Spleen (tissue), 11 donors: ENCODE results near the gene AMHR2. TPM values are rescaled to one million over a fixed set of nuclear protein-coding genes. Genes with fewer than 3 reads are reported as not detected.

Source experiments
- DNase-seq: peaks from one replicate; pipeline ENCODE4 v3.0.0-alpha.2; 2020
- H3K27ac ChIP-seq, 8 donors: fragments of 200-600 bp; sonication (generic) in 7 of 8; 1 replicate in 4 of 8; 2 replicates in 4 of 8; pipeline versions ENCODE4 v1.5.0 to v1.8.0; 2016 to 2021; ENCODE audit warnings: inconsistent platforms in 4 of 8, mild to moderate bottlenecking in 4 of 8, moderate library complexity in 1 of 8
- H3K27me3 ChIP-seq, 7 donors: fragments of 200-600 bp; sonication (generic) in 6 of 7; replicated peaks in 1 of 7; 1 replicate in 4 of 7; 2 replicates in 3 of 7; pipeline versions ENCODE4 v1.5.0 to v1.8.0; 2016 to 2021; ENCODE audit warnings: inconsistent platforms in 3 of 7, mild to moderate bottlenecking in 1 of 7
- H3K36me3 ChIP-seq, 6 donors: fragments of 200-600 bp; sonication (generic) in 5 of 6; 1 replicate in 4 of 6; 2 replicates in 2 of 6; pipeline versions ENCODE4 v1.5.0 to v1.8.0; 2016 to 2021; ENCODE audit warnings: inconsistent platforms in 2 of 6
- H3K4me1 ChIP-seq, 6 donors: fragments of 200-600 bp; sonication (generic) in 5 of 6; 1 replicate in 3 of 6; 2 replicates in 3 of 6; pipeline versions ENCODE4 v1.5.0 to v1.8.0; 2016 to 2021; ENCODE audit warnings: inconsistent platforms in 3 of 6
- H3K4me3 ChIP-seq, 8 donors: fragments of 200-600 bp; sonication (generic) in 7 of 8; 1 replicate in 4 of 8; 2 replicates in 4 of 8; pipeline versions ENCODE4 v1.5.0 to v1.8.0; 2016 to 2021; ENCODE audit warnings: inconsistent platforms in 4 of 8, mild to moderate bottlenecking in 4 of 8, moderate library complexity in 2 of 8
- H3K9me3 ChIP-seq, 8 donors: fragments of 200-600 bp; sonication (generic) in 7 of 8; 1 replicate in 4 of 8; 2 replicates in 4 of 8; pipeline versions ENCODE4 v1.5.0 to v1.8.0; 2016 to 2021; ENCODE audit warnings: inconsistent platforms in 4 of 8
- CTCF ChIP-seq, 11 experiments: fragments of 200-600 bp in 7 of 11; fragments of 450-650 bp in 4 of 11; sonication (generic) in 4 of 11; IDR thresholded peaks in 8 of 11; conservative IDR thresholded peaks in 3 of 11; 1 replicate in 7 of 11; 2 replicates in 4 of 11; pipeline versions ENCODE4 v1.4.0 to v1.8.0; 2016 to 2021; ENCODE audit warnings: antibody characterized with exemption in 11 of 11, inconsistent platforms in 4 of 11, mild to moderate bottlenecking in 1 of 11
- POLR2A ChIP-seq, 3 donors: fragments of 450-650 bp; IDR thresholded peaks; one replicate each; pipeline ENCODE4 v1.5.1; 2017; ENCODE audit warnings: antibody characterized with exemption in 3 of 3, mild to moderate bottlenecking in 1 of 3
- POLR2AphosphoS5 ChIP-seq, 3 donors: sonication (generic); formaldehyde crosslinking; IDR thresholded peaks; one replicate each; pipeline ENCODE4 v1.5.1; 2017; ENCODE audit warnings: antibody characterized with exemption in 3 of 3
- WGBS, 5 donors: extraction: QIAGEN DNeasy Blood & Tissue Kit in 3 of 5; methylation state at CpG; one replicate each; pipeline versions ENCODE4 v1.1.5 to v1.1.7; 2013 to 2018; 5-methylcytosine and 5-hydroxymethylcytosine counted together
- intact Hi-C: fragments of 100-400 bp; cut with DNase I; formaldehyde crosslinking; loops from one replicate; pipeline ENCODE4 v1.15.0; 2023; ENCODE audit warnings: low total_unique reads
- polyA plus RNA-seq, 3 donors: library from polyadenylated mRNA; stranded (reverse); fragments of 200-250 nt; gene quantifications; one replicate each; pipeline ENCODE4 v1.2.1, GENCODE V29; 2013
- total RNA-seq, 7 donors: library from RNA; depleted of rRNA in 3 of 7; stranded (reverse); fragments of >200 nt in 3 of 7; fragmentation: NEBNext Ultra II Directional in 4 of 7; extraction: Animal tissue kit (Norgen Biotek cat#: 25700) in 4 of 7; gene quantifications; one replicate each; pipeline versions ENCODE4 v1.1.0 to v1.2.1, GENCODE V29; 2016 to 2021
- donor health status: healthy with polysubstance abuse.
- donor health status: DM: no; HTN: no; CAD: no; lungs with moderate emphysema.
- donor health status: DM: no; HTN: no; CAD: no.
- donor health status: Bipolar disorder and iron deficiency.
- donor health status: healthy.
- donor health status: DM: no; HTN: no; CAD: no.
- donor health status: DM: yes; HTN: yes; CAD: no.

The AMHR2 gene
- total and polyA plus RNA-seq, 10 donors: 1.2 to 20.6 (median 7.9) TPM

DNA sequence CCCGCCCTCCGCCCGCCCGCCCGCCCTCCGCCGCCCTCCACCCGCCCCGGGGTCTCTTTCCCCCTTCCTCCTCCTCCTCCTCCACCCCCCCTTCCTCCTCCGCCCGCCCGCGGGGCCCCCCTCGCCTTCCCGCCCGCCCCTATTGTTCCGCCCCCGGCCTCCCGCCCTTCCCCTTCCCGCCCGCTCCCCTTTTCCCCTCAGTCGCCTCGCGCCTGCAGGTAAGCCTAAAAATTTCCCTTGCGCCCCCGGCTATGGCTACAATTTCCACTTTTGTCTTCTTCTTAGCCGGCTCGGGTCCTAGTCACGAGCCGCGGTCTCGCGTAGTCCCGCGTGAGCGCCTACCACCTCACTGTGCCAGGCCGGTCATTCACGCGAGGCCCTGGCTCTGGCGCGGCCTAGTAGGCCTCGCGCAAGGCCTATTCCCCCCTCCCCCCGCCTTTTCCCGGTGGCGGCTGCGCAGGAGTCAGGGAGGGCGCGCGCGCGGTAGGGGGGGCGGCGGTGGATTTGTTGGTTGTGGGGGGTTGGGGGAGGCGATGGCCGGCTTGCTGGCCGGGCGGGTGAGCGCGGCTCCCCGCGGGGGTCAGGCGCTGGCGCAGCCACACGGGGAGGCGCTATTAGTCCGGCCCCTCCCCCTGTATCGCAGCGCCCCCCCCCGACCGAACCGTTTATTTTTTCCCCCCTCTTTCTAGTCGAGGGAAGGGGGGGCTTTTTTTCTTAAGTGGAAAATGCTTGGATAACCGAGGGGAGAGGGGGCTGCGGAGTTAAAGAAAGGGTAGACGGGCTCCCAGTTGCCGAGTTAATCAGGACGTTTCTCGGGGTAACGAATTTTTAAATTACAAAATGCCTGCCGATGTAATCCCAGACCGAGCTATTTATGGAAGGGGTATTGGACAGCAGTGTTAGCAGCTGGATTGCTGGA lies 28.8 kb downstream of the AMHR2 start:
- peaks cover 10 to 70% (median 45%) of the 10 kb centered on the region in 6 donors for H3K36me3 ChIP-seq
- peak overlapping the region; percentile 59 to 83 (median 69) for H3K4me3 ChIP-seq
- H3K9me3 ChIP-seq: no peaks in the 10 kb centered on the region
- no peaks in the 10 kb centered on the region for H3K27me3 ChIP-seq
- peak; percentile 95 for DNase-seq
- peak in 2 of 3 donors; percentile 47 to 51 for TF ChIP-seq POLR2AphosphoS5 (IDR thresholded peaks at IDR 0.05)
- TF ChIP-seq CTCF (IDR thresholded peaks at IDR 0.05 in 8 of 11, conservative IDR thresholded peaks at IDR 0.05 in 3 of 11): peak in 8 of 11 experiments; percentile 25 to 69 (median 50)
- TF ChIP-seq POLR2A (IDR thresholded peaks at IDR 0.05): no peak
- WGBS, 5 donors: 0 to 1% (median 1%) methylated on average over 28 to 68 of the region's 82 CpGs
- H3K27ac ChIP-seq: peak overlapping the region; percentile 84 to 97 (median 97)
- H3K4me1 ChIP-seq: peaks cover 25 to 63% (median 37%) of the 10 kb centered on the region in 6 donors
- intact Hi-C loops: loop anchor here (10.0 kb wide), 1 partner anchor 52 kb away; the partner anchor contains the start of genes NPFF and TARBP2

DNA sequence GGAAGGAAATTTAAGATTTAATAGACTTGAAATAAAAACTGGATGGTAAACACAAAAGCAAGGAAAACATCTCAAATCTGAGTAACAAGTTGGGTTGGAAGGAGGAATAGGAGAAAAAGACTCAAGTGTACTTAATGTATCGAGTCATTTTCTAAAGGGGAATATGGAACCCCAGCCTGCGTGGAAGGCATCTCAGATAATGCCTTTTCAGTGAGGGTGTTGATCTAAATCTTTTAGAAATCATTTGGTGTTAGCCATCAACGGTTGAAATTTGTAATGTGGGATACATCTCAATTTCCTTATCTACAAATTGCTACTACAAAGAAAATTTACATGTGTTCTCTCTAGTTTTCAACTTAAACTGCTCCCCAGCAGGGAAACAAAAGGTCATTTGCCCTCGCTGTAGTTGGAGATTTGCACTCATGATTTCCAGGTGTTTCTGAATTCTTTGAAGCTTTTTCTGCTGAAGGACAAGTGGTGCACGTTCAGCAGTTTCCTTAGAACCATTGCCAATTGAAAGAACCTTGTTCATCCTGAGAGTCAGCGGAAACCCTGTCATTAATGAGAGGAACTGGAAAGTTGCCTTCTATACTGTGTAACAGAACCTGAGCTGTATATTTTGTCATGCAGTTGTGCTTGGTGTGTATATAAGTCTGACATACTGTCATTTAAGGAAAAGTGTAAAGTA lies 30.4 kb downstream of the AMHR2 start:
- H3K36me3 ChIP-seq: peaks cover 10 to 70% (median 50%) of the 10 kb centered on the region in 6 donors
- peak overlapping the region in 5 of 8 donors; percentile 41 to 97 (median 97) for H3K27ac ChIP-seq
- TF ChIP-seq POLR2AphosphoS5 (IDR thresholded peaks at IDR 0.05): no peak
- no peak for TF ChIP-seq POLR2A (IDR thresholded peaks at IDR 0.05)
- TF ChIP-seq CTCF (IDR thresholded peaks at IDR 0.05 in 8 of 11, conservative IDR thresholded peaks at IDR 0.05 in 3 of 11): no peak
- peak overlapping the region in 6 of 8 donors; percentile 9 to 83 (median 69) for H3K4me3 ChIP-seq
- DNase-seq: no peak
- H3K9me3 ChIP-seq: no peaks in the 10 kb centered on the region
- peaks cover 25 to 64% (median 40%) of the 10 kb centered on the region in 6 donors for H3K4me1 ChIP-seq
- H3K27me3 ChIP-seq: no peaks in the 10 kb centered on the region
- intact Hi-C loops: loop anchor here (10.0 kb wide), 1 partner anchor 51 kb away; the partner anchor contains the start of genes NPFF and TARBP2
- WGBS, 5 donors: 35 to 47% (median 44%) methylated on average over 6 of the region's 6 CpGs

DNA sequence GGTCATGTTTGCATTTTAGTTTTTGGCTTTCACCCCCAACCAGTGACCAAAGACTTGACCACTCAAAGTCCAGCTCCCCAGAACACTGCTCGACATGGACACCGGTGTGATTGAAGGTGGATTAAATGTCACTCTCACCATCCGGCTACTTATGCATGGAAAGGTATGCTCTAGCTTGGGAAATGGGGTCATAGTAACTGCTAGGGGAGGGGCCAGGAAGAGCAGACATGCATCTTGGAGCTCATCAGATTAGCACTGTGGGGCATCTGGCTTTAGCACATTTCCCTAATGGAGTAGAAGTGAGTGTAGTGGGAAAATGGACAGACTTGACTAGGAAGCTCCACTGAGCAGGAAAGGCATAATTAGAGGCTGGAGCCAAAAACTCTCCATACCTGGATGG lies 31.1 kb downstream of the AMHR2 start:
- WGBS, 5 donors: 61 to 83% (median 72%) methylated on average over 3 of the region's 3 CpGs
- TF ChIP-seq POLR2AphosphoS5 (IDR thresholded peaks at IDR 0.05) (no peak), CTCF (IDR thresholded peaks at IDR 0.05 in 8 of 11, conservative IDR thresholded peaks at IDR 0.05 in 3 of 11) (no peak), POLR2A (IDR thresholded peaks at IDR 0.05) (no peak)
- Histone ChIP-seq H3K4me3 (peak overlapping the region in 1 of 8 donors; percentile 83), H3K27ac (peak overlapping the region in 4 of 8 donors; percentile 41 to 97 (median 97)), H3K36me3 (peaks cover 10 to 70% (median 55%) of the 10 kb centered on the region in 6 donors), H3K4me1 (peaks cover 25 to 70% (median 42%) of the 10 kb centered on the region in 6 donors), H3K27me3 (no peaks in the 10 kb centered on the region), H3K9me3 (no peaks in the 10 kb centered on the region)
- DNase-seq: no peak
- intact Hi-C loops: loop anchor here (10.0 kb wide), 1 partner anchor 50 kb away; the partner anchor contains the start of genes NPFF and TARBP2
